ENCODE measurements around the gene TANK.

The TANK gene

DNA sequence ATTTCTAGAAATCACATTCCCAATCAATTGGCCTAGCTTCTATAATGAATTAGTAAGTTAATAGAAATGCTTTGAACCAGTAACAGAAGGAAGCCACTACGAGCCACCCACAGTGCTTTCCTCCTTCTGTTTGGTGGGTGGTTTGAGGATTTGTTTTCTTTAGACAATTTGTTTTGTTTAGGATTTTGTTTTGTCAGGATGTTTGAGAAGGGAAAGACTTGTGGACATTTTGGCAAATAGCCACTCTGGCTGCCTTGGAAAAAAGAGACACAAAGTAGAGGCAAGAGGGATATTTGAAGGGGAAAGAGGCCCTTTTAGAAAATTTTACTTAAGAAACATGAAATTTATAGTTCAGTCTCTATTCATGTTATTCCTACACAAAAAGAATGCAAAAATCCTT lies 47.7 kb downstream of the TANK start:
- no peaks in the 10 kb centered on the region for H3K27me3 ChIP-seq (ENCODE audit: insufficient read depth, low read length, poor library complexity, severe bottlenecking)
- no peak for TF ChIP-seq EZH2phosphoT487 (IDR thresholded peaks at IDR 0.05; ENCODE audit: borderline replicate concordance)
- TF ChIP-seq, protein P1, sequence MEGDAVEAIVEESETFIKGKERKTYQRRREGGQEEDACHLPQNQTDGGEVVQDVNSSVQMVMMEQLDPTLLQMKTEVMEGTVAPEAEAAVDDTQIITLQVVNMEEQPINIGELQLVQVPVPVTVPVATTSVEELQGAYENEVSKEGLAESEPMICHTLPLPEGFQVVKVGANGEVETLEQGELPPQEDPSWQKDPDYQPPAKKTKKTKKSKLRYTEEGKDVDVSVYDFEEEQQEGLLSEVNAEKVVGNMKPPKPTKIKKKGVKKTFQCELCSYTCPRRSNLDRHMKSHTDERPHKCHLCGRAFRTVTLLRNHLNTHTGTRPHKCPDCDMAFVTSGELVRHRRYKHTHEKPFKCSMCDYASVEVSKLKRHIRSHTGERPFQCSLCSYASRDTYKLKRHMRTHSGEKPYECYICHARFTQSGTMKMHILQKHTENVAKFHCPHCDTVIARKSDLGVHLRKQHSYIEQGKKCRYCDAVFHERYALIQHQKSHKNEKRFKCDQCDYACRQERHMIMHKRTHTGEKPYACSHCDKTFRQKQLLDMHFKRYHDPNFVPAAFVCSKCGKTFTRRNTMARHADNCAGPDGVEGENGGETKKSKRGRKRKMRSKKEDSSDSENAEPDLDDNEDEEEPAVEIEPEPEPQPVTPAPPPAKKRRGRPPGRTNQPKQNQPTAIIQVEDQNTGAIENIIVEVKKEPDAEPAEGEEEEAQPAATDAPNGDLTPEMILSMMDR (conservative IDR thresholded peaks at IDR 0.05; ENCODE audit: low read length), result no peak
- no peak overlapping the region for H3K4me3 ChIP-seq (ENCODE audit: low read length, poor library complexity, severe bottlenecking)
- no peaks in the 10 kb centered on the region for H3F3A ChIP-seq (ENCODE audit: low read depth)
- H2AFZ ChIP-seq (ENCODE audit: low read length), result no peak overlapping the region
- H3K9ac ChIP-seq (ENCODE audit: low read depth, low read length, poor library complexity, severe bottlenecking), result no peak overlapping the region
- no peak overlapping the region for H3K4me2 ChIP-seq (ENCODE audit: low read depth, low read length, poor library complexity, severe bottlenecking)
- peaks cover 2% of the 10 kb centered on the region for H4K20me1 ChIP-seq (ENCODE audit: insufficient read depth, low read length, poor library complexity, severe bottlenecking)
- no peaks in the 10 kb centered on the region for H3K9me3 ChIP-seq (ENCODE audit: insufficient read depth, low read depth, low read length)
- H3K79me2 ChIP-seq (ENCODE audit: insufficient read depth, low read length), result no peaks in the 10 kb centered on the region
- no peaks in the 10 kb centered on the region for H3K9me2 ChIP-seq (replicated peaks; ENCODE audit: low read depth, low read length)
- H3K4me1 ChIP-seq (ENCODE audit: insufficient read depth, low read length, poor library complexity, severe bottlenecking), result no peaks in the 10 kb centered on the region
- H3K36me3 ChIP-seq (ENCODE audit: insufficient read depth, low read length), result peaks cover 62% of the 10 kb centered on the region; the same call in 1 of the 2 replicates

DNA sequence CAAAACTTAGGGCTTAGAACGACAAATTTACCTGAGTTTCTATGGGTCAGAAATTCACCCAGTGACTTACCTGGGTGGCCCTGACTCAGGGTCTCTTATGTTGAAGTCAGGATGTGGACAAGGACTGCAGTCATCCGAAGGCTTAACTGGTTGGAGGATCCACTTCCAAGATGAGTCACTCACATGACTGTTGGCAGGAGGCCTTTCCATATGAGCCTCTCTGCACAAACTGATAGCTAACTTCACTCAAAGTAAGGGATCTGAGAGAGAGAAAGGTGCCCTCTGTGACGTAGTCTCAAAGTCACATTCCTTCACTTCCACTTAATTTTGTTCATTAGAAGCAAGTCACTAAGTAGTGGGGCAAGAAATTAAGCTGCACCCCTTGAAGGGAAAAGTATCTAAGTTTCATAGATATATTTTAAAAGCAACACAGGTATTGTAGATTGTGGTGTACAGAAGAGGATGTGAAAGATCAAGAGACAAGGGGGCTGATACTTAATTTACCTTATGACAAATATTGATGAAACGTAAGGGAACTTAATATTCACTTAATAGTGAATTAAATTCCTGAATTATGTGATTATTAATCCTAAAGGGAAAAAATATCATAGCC lies 48.4 kb downstream of the TANK start:
- Histone ChIP-seq H3K36me3 (ENCODE audit: insufficient read depth, low read length) (peaks cover 57% of the 10 kb centered on the region; the same call in 1 of the 2 replicates), H3K27me3 (ENCODE audit: insufficient read depth, low read length, poor library complexity, severe bottlenecking) (no peaks in the 10 kb centered on the region), H3K9me2 (replicated peaks; ENCODE audit: low read depth, low read length) (no peaks in the 10 kb centered on the region), H3K9ac (ENCODE audit: low read depth, low read length, poor library complexity, severe bottlenecking) (no peak overlapping the region), H4K20me1 (ENCODE audit: insufficient read depth, low read length, poor library complexity, severe bottlenecking) (no peaks in the 10 kb centered on the region), H3K4me2 (ENCODE audit: low read depth, low read length, poor library complexity, severe bottlenecking) (no peak overlapping the region), H3K4me3 (ENCODE audit: low read length, poor library complexity, severe bottlenecking) (no peak overlapping the region), H3F3A (ENCODE audit: low read depth) (no peaks in the 10 kb centered on the region), H3K9me3 (ENCODE audit: insufficient read depth, low read depth, low read length) (no peaks in the 10 kb centered on the region), H3K4me1 (ENCODE audit: insufficient read depth, low read length, poor library complexity, severe bottlenecking) (no peaks in the 10 kb centered on the region), H2AFZ (ENCODE audit: low read length) (no peak overlapping the region), H3K79me2 (ENCODE audit: insufficient read depth, low read length) (no peaks in the 10 kb centered on the region)
- no peak for TF ChIP-seq EZH2phosphoT487 (IDR thresholded peaks at IDR 0.05; ENCODE audit: borderline replicate concordance)
- TF ChIP-seq, protein P1 (conservative IDR thresholded peaks at IDR 0.05; ENCODE audit: low read length), result no peak

DNA sequence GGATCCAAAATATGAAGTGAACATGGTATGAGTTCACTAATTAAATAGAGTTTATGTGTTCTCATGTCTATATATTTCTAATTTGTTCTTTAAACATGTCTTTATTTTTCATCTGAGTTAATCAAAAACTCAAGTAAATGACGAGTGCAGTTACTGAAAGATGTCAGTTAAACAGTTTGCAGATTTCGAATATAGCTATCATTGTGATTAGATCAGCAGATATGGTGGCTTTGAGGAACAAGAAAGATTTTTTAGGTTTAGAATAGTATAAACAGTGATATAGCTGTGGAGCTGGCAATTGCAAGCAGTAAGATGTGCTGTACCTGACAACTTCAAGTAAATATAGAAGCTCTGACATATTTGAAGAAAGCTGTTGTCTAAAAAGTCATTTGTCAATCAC lies 49.7 kb downstream of the TANK start:
- Histone ChIP-seq H3K4me2 (ENCODE audit: low read depth, low read length, poor library complexity, severe bottlenecking) (no peak overlapping the region), H4K20me1 (ENCODE audit: insufficient read depth, low read length, poor library complexity, severe bottlenecking) (no peaks in the 10 kb centered on the region), H3K79me2 (ENCODE audit: insufficient read depth, low read length) (no peaks in the 10 kb centered on the region), H3K4me1 (ENCODE audit: insufficient read depth, low read length, poor library complexity, severe bottlenecking) (no peaks in the 10 kb centered on the region), H3K9ac (ENCODE audit: low read depth, low read length, poor library complexity, severe bottlenecking) (no peak overlapping the region), H3F3A (ENCODE audit: low read depth) (no peaks in the 10 kb centered on the region), H3K27me3 (ENCODE audit: insufficient read depth, low read length, poor library complexity, severe bottlenecking) (no peaks in the 10 kb centered on the region), H3K4me3 (ENCODE audit: low read length, poor library complexity, severe bottlenecking) (no peak overlapping the region), H3K36me3 (ENCODE audit: insufficient read depth, low read length) (peaks cover 54% of the 10 kb centered on the region; the same call in 1 of the 2 replicates), H3K9me3 (ENCODE audit: insufficient read depth, low read depth, low read length) (no peaks in the 10 kb centered on the region), H3K9me2 (replicated peaks; ENCODE audit: low read depth, low read length) (no peaks in the 10 kb centered on the region), H2AFZ (ENCODE audit: low read length) (no peak overlapping the region)
- TF ChIP-seq EZH2phosphoT487 (IDR thresholded peaks at IDR 0.05; ENCODE audit: borderline replicate concordance), result no peak
